GM23338 (cell line): ENCODE data around the gene PAQR9. TPM values are rescaled to one million over a fixed set of nuclear protein-coding genes. Genes with fewer than 3 reads are reported as not detected.
A peak's percentile ranks its signal among the peaks of the same experiment; 100 is the strongest.

Experiments used
- ATAC-seq: fragments of 200-7000 bp; cut with Tn5 transposase; 3 replicates; pipeline ENCODE4 v1.9.1; 2020
- DNase-seq: peaks from one replicate; pipeline ENCODE4 v3.0.0-alpha.2; 2015; ENCODE audit warnings: low spot score
- H2AFZ ChIP-seq: fragments of 200-600 bp; sonication (generic); 2 replicates; pipeline ENCODE4 v1.8.0; 2016; ENCODE audit warnings: antibody characterized with exemption, mild to moderate bottlenecking, moderate library complexity
- H3F3A ChIP-seq: fragments of 200-600 bp; sonication (generic); replicated peaks from 2 replicates; pipeline ENCODE4 v1.8.0; 2017; ENCODE audit warnings: antibody characterized with exemption, mixed run types, low read depth
- H3K27ac ChIP-seq: fragments of 200-600 bp; sonication (generic); 2 replicates; pipeline ENCODE4 v1.6.1; 2016; ENCODE audit warnings: low read depth
- H3K27me3 ChIP-seq: fragments of 200-600 bp; sonication (generic); 2 replicates; pipeline ENCODE4 v1.8.0; 2016; ENCODE audit warnings: mild to moderate bottlenecking, mixed run types, moderate library complexity; ENCODE audit not compliant: insufficient read depth
- H3K36me3 ChIP-seq: fragments of 200-600 bp; sonication (generic); 2 replicates; pipeline ENCODE4 v1.8.0; 2016; ENCODE audit warnings: mild to moderate bottlenecking; ENCODE audit not compliant: insufficient read depth
- H3K4me1 ChIP-seq: fragments of 200-600 bp; sonication (generic); 2 replicates; pipeline ENCODE4 v1.8.0; 2016; ENCODE audit warnings: mild to moderate bottlenecking, moderate library complexity; ENCODE audit not compliant: insufficient read depth
- H3K4me2 ChIP-seq: fragments of 200-600 bp; sonication (generic); 2 replicates; pipeline ENCODE4 v1.7.1; 2017; ENCODE audit warnings: mixed run types
- H3K4me3 ChIP-seq: fragments of 200-600 bp; sonication (generic); 2 replicates; pipeline ENCODE4 v1.6.1; 2016; ENCODE audit warnings: mixed run types
- H3K79me2 ChIP-seq: fragments of 200-600 bp; sonication (generic); replicated peaks from 2 replicates; pipeline ENCODE4 v1.8.0; 2017; ENCODE audit warnings: mild to moderate bottlenecking; ENCODE audit not compliant: insufficient read depth
- H3K9me2 ChIP-seq: fragments of 200-600 bp; sonication (generic); 2 replicates; pipeline ENCODE4 v1.8.0; 2017; ENCODE audit not compliant: insufficient read depth
- H4K20me1 ChIP-seq: fragments of 200-600 bp; sonication (generic); replicated peaks from 2 replicates; pipeline ENCODE4 v1.8.0; 2017; ENCODE audit warnings: mild to moderate bottlenecking; ENCODE audit not compliant: insufficient read depth
- H3K27ac Mint-ChIP-seq: 2 replicates; pipeline ENCODE4 v1.8.0; 2020; ENCODE audit warnings: inconsistent platforms, mild to moderate bottlenecking, moderate library complexity, mixed read lengths
- H3K27me3 Mint-ChIP-seq: 3 replicates; pipeline ENCODE4 v1.8.0; 2022; ENCODE audit warnings: low read depth, mild to moderate bottlenecking, moderate library complexity, mixed read lengths, inconsistent platforms; ENCODE audit not compliant: insufficient read depth, poor library complexity
- H3K36me3 Mint-ChIP-seq: 3 replicates; pipeline ENCODE4 v1.8.0; 2021; ENCODE audit warnings: low read depth, mild to moderate bottlenecking, inconsistent platforms, moderate library complexity, mixed read lengths
- H3K4me1 Mint-ChIP-seq: 3 replicates; pipeline ENCODE4 v1.8.0; 2020; ENCODE audit warnings: mild to moderate bottlenecking, inconsistent platforms, mixed read lengths
- H3K4me3 Mint-ChIP-seq: 3 replicates; pipeline ENCODE4 v1.8.0; 2021; ENCODE audit warnings: moderate library complexity, mild to moderate bottlenecking, inconsistent platforms, mixed read lengths
- H3K9me3 Mint-ChIP-seq: 3 replicates; pipeline ENCODE4 v1.8.0; 2020; ENCODE audit warnings: moderate library complexity, mild to moderate bottlenecking, inconsistent platforms, mixed read lengths
- CREB1 ChIP-seq: fragments of 250-450 bp; sonication (Bioruptor Pico); IDR thresholded peaks from 2 replicates; pipeline ENCODE4 v1.5.0; 2020; ENCODE audit warnings: low read depth, mild to moderate bottlenecking, moderate library complexity
- CTCF ChIP-seq, 2 experiments: fragments of 200-600 bp in 1 of 2; sonication (generic) in 1 of 2; conservative IDR thresholded peaks; 2 replicates each; pipeline versions ENCODE4 v1.5.1 to v1.6.1; 2016 to 2017; ENCODE audit warnings: antibody characterized with exemption in 2 of 2, low read depth in 2 of 2, mild to moderate bottlenecking in 2 of 2, moderate library complexity in 1 of 2
- EZH2 ChIP-seq: fragments of 200-600 bp; sonication (generic); IDR thresholded peaks from one replicate; pipeline ENCODE4 v1.8.0; 2017; ENCODE audit warnings: antibody characterized with exemption, mild to moderate bottlenecking, low read depth; ENCODE audit not compliant: unreplicated experiment
- EZH2phosphoT487 ChIP-seq: fragments of 200-600 bp; sonication (generic); IDR thresholded peaks from one replicate; pipeline ENCODE4 v1.8.1; 2018; ENCODE audit warnings: antibody characterized with exemption; ENCODE audit not compliant: unreplicated experiment
- ZNF331 ChIP-seq: fragments of 250-450 bp; sonication (Bioruptor Pico); IDR thresholded peaks from 2 replicates; pipeline ENCODE4 v1.5.0; 2020; ENCODE audit warnings: low read depth, mild to moderate bottlenecking, moderate library complexity
- ZNF462 ChIP-seq: fragments of 250-450 bp; sonication (Bioruptor Pico); IDR thresholded peaks from 2 replicates; pipeline ENCODE4 v1.5.0; 2020; ENCODE audit warnings: mild to moderate bottlenecking, moderate library complexity
- polyA plus RNA-seq: library from polyadenylated mRNA; unstranded; fragments of >200 nt; fragmentation: Nextera tagmentation; extraction: Ambion mirVana; gene quantifications from 2 replicates; pipeline ENCODE4 v1.2.1, GENCODE V29; 2016
- total RNA-seq: library from RNA; depleted of rRNA; stranded (reverse); fragments of >200 nt; shearing (Covaris generic); gene quantifications from 2 replicates; pipeline ENCODE4 v1.2.3, GENCODE V29; 2014

The PAQR9 gene
- total and polyA plus RNA-seq, 2 experiments from 2014 or later: 2.0 to 2.3 TPM

- peaks cover 49% of the 10 kb centered on the region for H3K27me3 ChIP-seq
- Mint-ChIP-seq H3K27ac (no peak overlapping the region), H3K4me3 (peak overlapping the region; percentile 89), H3K36me3 (peaks cover 15% of the 10 kb centered on the region; the same call in 2 of the 3 replicates), H3K4me1 (peaks cover 19% of the 10 kb centered on the region), H3K27me3 (peaks cover 28% of the 10 kb centered on the region), H3K9me3 (peaks cover 4% of the 10 kb centered on the region; the same call in 2 of the 3 replicates)
- peaks cover 5% of the 10 kb centered on the region; the same call in 1 of the 2 replicates for H3F3A ChIP-seq
- H3K79me2 ChIP-seq: no peaks in the 10 kb centered on the region
- H4K20me1 ChIP-seq: 0 out of 2 replicates have a peak, but pooled peaks cover 3% of the 10 kb centered on the region
- no peak overlapping the region for H3K4me2 ChIP-seq
- no peak overlapping the region for H3K27ac ChIP-seq
- peak overlapping the region; percentile 58; the same call in 1 of the 2 replicates for H3K4me3 ChIP-seq
- TF ChIP-seq ZNF331 (CRISPR knock-in tag) (no peak), EZH2 (no peak), CTCF (conservative IDR thresholded peaks at IDR 0.05; ENCODE audit: low read depth in 2 of 2) (no peak), EZH2phosphoT487 (no peak), ZNF462 (CRISPR knock-in tag) (no peak), CREB1 (CRISPR knock-in tag) (no peak)
- H3K9me2 ChIP-seq: no peaks in the 10 kb centered on the region
- DNase-seq: no peak
- H2AFZ ChIP-seq: peak overlapping the region; percentile 95; the same call in 1 of the 2 replicates
- no peaks in the 10 kb centered on the region for H3K36me3 ChIP-seq
- ATAC-seq: no peak
- H3K4me1 ChIP-seq: peaks cover 3% of the 10 kb centered on the region; the same call in 1 of the 2 replicates
Observed at GRCh38 chr3:142962175-142962519, 1.3 kb downstream of the PAQR9 start.
